Body of pancreas (tissue), 4 donors: ENCODE data around the gene MTPN. TPM values are rescaled to one million over a fixed set of nuclear protein-coding genes. Genes with fewer than 3 reads are reported as not detected.
A peak's percentile ranks its signal among the peaks of the same experiment; 100 is the strongest.

Experiments used
- ATAC-seq: fragments of 150-250 bp; one replicate; pipeline ENCODE4 v1.9.1; 2016
- DNase-seq, 4 donors: peaks; one replicate each; pipeline ENCODE4 v3.0.0-alpha.2; 2019
- H3K27ac ChIP-seq, 4 donors: fragments of 200-600 bp; sonication (generic); 1 replicate in 3 of 4; 2 replicates in 1 of 4; pipeline versions ENCODE4 v1.5.1 to v1.6.1; 2016 to 2019; ENCODE audit warnings: mild to moderate bottlenecking in 1 of 4, mixed read lengths in 1 of 4, moderate library complexity in 1 of 4
- H3K27me3 ChIP-seq, 2 donors: fragments of 200-600 bp; sonication (generic); one replicate each; pipeline ENCODE4 v1.6.0; 2016; ENCODE audit warnings: mild to moderate bottlenecking in 1 of 2
- H3K36me3 ChIP-seq, 2 donors: fragments of 200-600 bp; sonication (generic); replicated peaks in 1 of 2; 2 replicates each; pipeline ENCODE4 v1.5.1; 2016; ENCODE audit warnings: low read depth in 2 of 2; ENCODE audit not compliant: insufficient read depth in 1 of 2
- H3K4me1 ChIP-seq: fragments of 200-600 bp; sonication (generic); one replicate; pipeline ENCODE4 v1.6.0; 2016
- H3K4me3 ChIP-seq, 2 donors: fragments of 200-600 bp; sonication (generic); 1 replicate in 1 of 2; 2 replicates in 1 of 2; pipeline ENCODE4 v1.5.1; 2016 to 2019
- H3K9me3 ChIP-seq, 3 donors: fragments of 200-600 bp; sonication (generic); 1 replicate in 2 of 3; 2 replicates in 1 of 3; pipeline ENCODE4 v1.5.1; 2016
- CTCF ChIP-seq, 7 experiments: fragments of 450-650 bp in 4 of 7; fragments of 200-600 bp in 3 of 7; sonication (generic) in 3 of 7; IDR thresholded peaks; one replicate each; pipeline ENCODE4 v1.5.1; 2016 to 2019; ENCODE audit warnings: antibody characterized with exemption in 7 of 7
- POLR2A ChIP-seq, 3 donors: fragments of 450-650 bp; IDR thresholded peaks; one replicate each; pipeline ENCODE4 v1.6.1; 2016; ENCODE audit warnings: antibody characterized with exemption in 3 of 3, mild to moderate bottlenecking in 2 of 3
- WGBS, 2 donors: methylation state at CpG; one replicate each; pipeline ENCODE4 v1.1.5; 2017; 5-methylcytosine and 5-hydroxymethylcytosine counted together
- intact Hi-C: fragments of 100-400 bp; cut with DNase I; formaldehyde crosslinking; loops from one replicate; pipeline ENCODE4 v1.15.1; 2023
- total RNA-seq, 2 donors: library from RNA; depleted of rRNA; stranded (reverse); fragments of >200 nt; gene quantifications; one replicate each; pipeline ENCODE4 v1.1.0, GENCODE V29; 2016

MTPN gene
- total RNA-seq, 2 donors from 2014 or later, result 23.1 to 25.1 TPM

DNA sequence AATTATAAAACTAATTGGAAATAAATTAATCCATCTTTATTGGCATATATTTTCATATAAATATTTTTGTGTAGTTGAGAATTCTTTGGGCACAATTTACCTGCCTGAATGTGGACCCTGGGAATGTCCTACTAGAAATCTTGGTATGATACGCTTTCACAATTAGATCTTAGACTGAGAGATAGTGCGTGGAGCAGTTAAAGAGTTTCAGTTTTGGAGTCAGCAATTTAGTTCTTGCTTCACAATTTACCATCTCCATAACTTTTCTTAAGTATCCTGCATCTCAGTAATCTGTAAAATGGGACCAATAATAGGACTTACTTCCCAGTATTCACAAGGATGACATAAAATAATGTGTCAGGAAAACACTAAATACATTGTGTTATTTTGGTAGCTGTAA, 2.0 kb downstream of the MTPN start:
- Histone ChIP-seq H3K27ac (no peak overlapping the region), H3K4me1 (peaks cover 27% of the 10 kb centered on the region), H3K9me3 (no peaks in the 10 kb centered on the region), H3K27me3 (no peaks in the 10 kb centered on the region), H3K36me3 (no peaks in the 10 kb centered on the region), H3K4me3 (no peak overlapping the region)
- TF ChIP-seq CTCF (IDR thresholded peaks at IDR 0.05), result no peak
- 69 to 91% methylated on average over 2 of the region's 2 CpGs for WGBS, 2 donors
- ATAC-seq (no peak), DNase-seq (no peak)
- intact Hi-C loops, result no loop called here

GRCh38 chr7:135974667-135975066, 2.5 kb downstream of the MTPN start:
- H3K36me3 ChIP-seq, result no peaks in the 10 kb centered on the region
- H3K4me3 ChIP-seq, result no peak overlapping the region
- no peak for ATAC-seq
- 71 to 94% methylated on average over 1 of the region's 1 CpG for WGBS, 2 donors
- TF ChIP-seq CTCF (IDR thresholded peaks at IDR 0.05), result no peak
- no peak for TF ChIP-seq POLR2A (IDR thresholded peaks at IDR 0.05)
- DNase-seq, result no peak
- H3K4me1 ChIP-seq, result peaks cover 27% of the 10 kb centered on the region
- H3K27me3 ChIP-seq, result no peaks in the 10 kb centered on the region
- no peaks in the 10 kb centered on the region for H3K9me3 ChIP-seq
- intact Hi-C loops, result no loop called here
- H3K27ac ChIP-seq, result no peak overlapping the region

DNA sequence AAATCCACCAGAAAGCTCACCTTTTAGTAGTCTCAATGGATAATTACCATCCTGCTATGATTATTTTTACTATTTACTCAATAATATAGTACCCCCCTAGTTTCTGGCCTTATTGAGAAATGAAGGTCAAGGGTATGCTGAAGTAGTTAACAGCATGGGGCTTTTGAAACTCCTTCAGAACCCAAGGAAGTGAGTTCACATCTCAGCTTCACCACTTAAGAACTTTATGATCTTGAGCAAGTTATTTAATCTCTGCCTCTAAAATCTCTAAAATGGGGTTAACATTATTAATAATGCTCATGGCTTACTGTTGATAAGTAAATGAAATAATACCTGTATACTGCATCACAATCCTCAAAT, 5.8 kb downstream of the MTPN start:
- intact Hi-C loops, result no loop called here
- Histone ChIP-seq H3K36me3 (no peaks in the 10 kb centered on the region), H3K27me3 (no peaks in the 10 kb centered on the region), H3K4me3 (no peak overlapping the region), H3K4me1 (peaks cover 23% of the 10 kb centered on the region), H3K9me3 (no peaks in the 10 kb centered on the region), H3K27ac (peak overlapping the region in 1 of 4 donors; percentile 8)
- no peak for ATAC-seq
- TF ChIP-seq POLR2A (IDR thresholded peaks at IDR 0.05) (no peak), CTCF (IDR thresholded peaks at IDR 0.05) (no peak)
- DNase-seq, result no peak

- intact Hi-C loops, result no loop called here
- H3K4me1 ChIP-seq, result peaks cover 21% of the 10 kb centered on the region
- DNase-seq, result no peak
- no peaks in the 10 kb centered on the region for H3K36me3 ChIP-seq
- H3K27me3 ChIP-seq, result no peaks in the 10 kb centered on the region
- WGBS, 2 donors, result 63 to 86% methylated on average over 1 of the region's 1 CpG
- no peak for ATAC-seq
- H3K4me3 ChIP-seq, result no peak overlapping the region
- H3K9me3 ChIP-seq, result no peaks in the 10 kb centered on the region
- TF ChIP-seq POLR2A (IDR thresholded peaks at IDR 0.05) (no peak), CTCF (IDR thresholded peaks at IDR 0.05) (no peak)
- peak overlapping the region in 1 of 4 donors; percentile 8 for H3K27ac ChIP-seq
Observed at GRCh38 chr7:135970682-135971365, 6.3 kb downstream of the MTPN start.

DNA sequence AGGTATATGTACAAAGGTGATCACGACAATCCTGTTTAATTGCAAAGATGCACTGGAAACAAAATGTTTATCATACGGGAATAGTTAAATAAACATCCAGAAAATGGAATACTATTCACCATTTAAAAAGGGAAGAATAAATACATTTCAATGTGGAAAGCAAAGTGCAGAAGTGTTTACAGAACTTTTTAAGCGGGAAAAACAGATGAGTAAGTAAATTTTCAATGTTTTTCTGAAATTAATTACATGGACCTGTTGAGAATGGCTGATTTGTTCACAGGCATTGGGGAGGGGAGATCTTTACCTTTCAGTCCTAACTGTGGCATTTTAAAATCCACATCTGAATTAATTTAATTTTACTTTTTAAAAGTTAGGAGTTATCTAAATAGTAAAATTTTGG, 7.1 kb downstream of the MTPN start:
- intact Hi-C loops, result no loop called here
- no peak for ATAC-seq
- Histone ChIP-seq H3K9me3 (no peaks in the 10 kb centered on the region), H3K27ac (no peak overlapping the region), H3K27me3 (no peaks in the 10 kb centered on the region), H3K4me3 (no peak overlapping the region), H3K4me1 (peaks cover 15% of the 10 kb centered on the region), H3K36me3 (no peaks in the 10 kb centered on the region)
- 90 to 96% methylated on average over 3 of the region's 3 CpGs for WGBS, 2 donors
- TF ChIP-seq CTCF (IDR thresholded peaks at IDR 0.05) (no peak), POLR2A (IDR thresholded peaks at IDR 0.05) (no peak)
- no peak for DNase-seq
